ENCODE data around the gene TANGO2.

TANGO2 gene

DNA sequence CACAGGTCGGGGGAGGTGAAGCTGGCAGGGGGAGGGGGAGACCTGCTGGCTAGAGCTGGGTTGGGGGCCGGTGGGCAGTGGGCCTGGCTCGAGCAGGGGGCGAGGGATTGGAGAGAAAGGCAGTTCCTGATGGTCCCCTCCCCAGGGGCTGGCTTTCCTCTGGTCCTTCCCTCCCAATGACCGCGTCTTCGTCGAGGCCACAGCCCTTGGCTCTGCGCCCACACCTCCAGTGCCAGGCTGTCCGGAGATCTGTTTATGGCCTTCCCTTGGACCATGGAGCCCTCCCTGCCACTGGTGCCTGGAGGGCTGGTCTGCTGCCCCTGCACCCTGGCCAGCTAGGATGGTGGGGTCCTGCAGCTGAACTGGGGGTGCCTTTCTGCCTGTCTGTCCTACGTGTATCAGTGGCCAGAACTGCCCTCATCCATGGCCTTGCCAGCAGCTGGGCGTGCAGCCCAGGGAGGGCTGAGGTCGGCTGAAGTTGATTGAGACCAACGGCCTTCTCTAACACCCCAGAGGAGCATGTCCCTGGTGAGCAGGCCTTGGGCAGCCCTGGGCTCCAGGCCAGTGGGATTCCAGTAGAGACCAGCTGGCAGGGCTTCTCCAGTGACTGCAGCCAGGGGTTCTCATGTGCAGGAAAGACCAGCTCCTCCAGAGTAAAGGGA, 12.3 kb downstream of the TANGO2 start:
- intact Hi-C loops (cut with DNase I; ENCODE audit: low total_unique reads): no loop called here
- Histone ChIP-seq H3K4me3 (no peak overlapping the region), H3K27ac (peak overlapping the region; percentile 62 to 65), H3K27me3 (no peaks in the 10 kb centered on the region), H3K9me3 (no peaks in the 10 kb centered on the region), H3K36me3 (peaks cover 8 to 33% (median 26%) of the 10 kb centered on the region in 3 donors), H3K4me1 (peaks cover 0 to 39% (median 36%) of the 10 kb centered on the region in 4 donors)
- TF ChIP-seq, protein P1, sequence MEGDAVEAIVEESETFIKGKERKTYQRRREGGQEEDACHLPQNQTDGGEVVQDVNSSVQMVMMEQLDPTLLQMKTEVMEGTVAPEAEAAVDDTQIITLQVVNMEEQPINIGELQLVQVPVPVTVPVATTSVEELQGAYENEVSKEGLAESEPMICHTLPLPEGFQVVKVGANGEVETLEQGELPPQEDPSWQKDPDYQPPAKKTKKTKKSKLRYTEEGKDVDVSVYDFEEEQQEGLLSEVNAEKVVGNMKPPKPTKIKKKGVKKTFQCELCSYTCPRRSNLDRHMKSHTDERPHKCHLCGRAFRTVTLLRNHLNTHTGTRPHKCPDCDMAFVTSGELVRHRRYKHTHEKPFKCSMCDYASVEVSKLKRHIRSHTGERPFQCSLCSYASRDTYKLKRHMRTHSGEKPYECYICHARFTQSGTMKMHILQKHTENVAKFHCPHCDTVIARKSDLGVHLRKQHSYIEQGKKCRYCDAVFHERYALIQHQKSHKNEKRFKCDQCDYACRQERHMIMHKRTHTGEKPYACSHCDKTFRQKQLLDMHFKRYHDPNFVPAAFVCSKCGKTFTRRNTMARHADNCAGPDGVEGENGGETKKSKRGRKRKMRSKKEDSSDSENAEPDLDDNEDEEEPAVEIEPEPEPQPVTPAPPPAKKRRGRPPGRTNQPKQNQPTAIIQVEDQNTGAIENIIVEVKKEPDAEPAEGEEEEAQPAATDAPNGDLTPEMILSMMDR (IDR thresholded peaks at IDR 0.05): no peak
- DNase-seq: peak in 1 of 2 donors; percentile 86

DNA sequence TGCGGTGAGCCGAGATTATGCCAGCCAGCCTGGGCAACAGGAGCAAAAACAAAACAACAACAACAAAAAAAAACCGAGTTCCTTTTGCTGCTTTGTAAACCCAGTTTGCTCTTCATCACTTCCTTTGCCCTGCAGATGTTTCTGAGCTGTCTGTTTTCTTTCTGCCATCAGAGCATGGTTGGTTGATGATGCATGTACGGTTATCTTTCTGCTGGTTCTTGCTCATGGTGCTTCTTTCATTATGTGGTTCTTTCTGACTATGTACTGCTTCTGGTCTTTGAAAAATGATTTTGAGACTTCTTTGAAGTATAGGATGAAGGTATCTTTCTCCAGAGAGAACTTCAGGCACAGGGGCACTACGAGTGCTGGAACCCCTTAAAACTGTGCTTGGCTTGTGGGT, 13.2 kb downstream of the TANGO2 start:
- DNase-seq: no peak
- Histone ChIP-seq H3K9me3 (no peaks in the 10 kb centered on the region), H3K27ac (no peak overlapping the region), H3K27me3 (no peaks in the 10 kb centered on the region), H3K4me1 (peaks cover 0 to 34% (median 30%) of the 10 kb centered on the region in 4 donors), H3K4me3 (no peak overlapping the region), H3K36me3 (peaks cover 16 to 42% (median 34%) of the 10 kb centered on the region in 3 donors)
- TF ChIP-seq, protein P1 (IDR thresholded peaks at IDR 0.05): no peak
- intact Hi-C loops (cut with DNase I; ENCODE audit: low total_unique reads): no loop called here

DNA sequence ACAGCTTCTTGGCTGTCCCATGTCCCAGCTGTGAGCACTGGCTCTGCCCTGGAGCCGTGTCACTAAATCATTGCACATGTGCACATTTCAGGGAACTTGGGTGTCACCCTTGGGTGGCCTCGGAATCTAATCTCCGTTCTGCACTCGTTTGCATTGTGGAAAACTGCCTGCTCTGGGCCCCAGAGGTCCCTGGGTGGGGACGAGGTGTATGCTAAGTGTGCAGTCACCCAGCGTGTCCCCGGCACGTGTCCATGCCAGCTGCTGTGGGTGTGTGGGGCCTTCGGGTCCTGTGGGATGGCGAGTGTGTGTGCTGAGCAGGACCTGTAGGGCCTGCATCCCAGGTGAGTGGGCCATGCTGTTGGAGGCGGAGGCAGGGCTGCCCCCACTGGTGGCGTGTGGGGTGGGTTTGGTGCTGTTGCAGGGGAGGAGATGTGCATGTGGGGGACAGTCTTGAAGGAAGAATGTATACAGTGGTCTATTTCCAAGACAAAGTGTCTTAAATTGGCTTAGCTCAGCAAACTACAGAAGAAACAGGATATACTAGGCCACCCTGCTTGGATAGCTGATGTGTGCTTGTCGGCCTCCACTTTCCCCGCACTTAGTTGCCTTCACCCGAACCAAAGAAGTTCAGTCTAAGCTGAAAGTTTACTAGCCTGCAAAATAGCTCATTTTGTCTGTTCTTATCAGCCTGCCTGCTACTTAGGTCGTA, 14.6 kb downstream of the TANGO2 start:
- H3K4me1 ChIP-seq: peaks cover 0 to 27% (median 24%) of the 10 kb centered on the region in 4 donors
- no peak overlapping the region for H3K4me3 ChIP-seq
- no peak for DNase-seq
- no peak overlapping the region for H3K27ac ChIP-seq
- intact Hi-C loops (cut with DNase I; ENCODE audit: low total_unique reads): no loop called here
- no peaks in the 10 kb centered on the region for H3K27me3 ChIP-seq
- TF ChIP-seq, protein P1 (IDR thresholded peaks at IDR 0.05): no peak
- H3K36me3 ChIP-seq: peaks cover 16 to 56% (median 46%) of the 10 kb centered on the region in 3 donors
- no peaks in the 10 kb centered on the region for H3K9me3 ChIP-seq

DNA sequence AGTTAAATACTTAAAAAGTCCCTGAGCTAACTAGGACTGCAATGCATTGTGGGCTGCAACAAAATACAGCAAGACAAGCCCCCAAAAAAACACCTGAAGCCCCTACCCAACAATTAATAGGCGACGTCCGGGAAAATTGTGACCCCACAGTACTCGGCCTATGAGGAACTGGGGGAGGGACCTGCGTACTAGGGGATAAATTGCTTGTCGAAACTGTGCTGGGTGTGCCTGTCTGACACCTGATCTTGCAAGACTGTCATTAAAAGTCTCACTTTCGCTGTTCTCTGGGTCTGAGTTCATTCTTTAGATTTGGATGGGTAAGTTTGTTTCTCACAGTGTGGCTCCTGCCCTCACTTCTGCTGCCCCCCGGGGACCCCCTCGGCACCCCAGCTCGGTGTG, 15.2 kb downstream of the TANGO2 start:
- H3K27me3 ChIP-seq: no peaks in the 10 kb centered on the region
- H3K27ac ChIP-seq: no peak overlapping the region
- no peak overlapping the region for H3K4me3 ChIP-seq
- DNase-seq: no peak
- TF ChIP-seq, protein P1 (IDR thresholded peaks at IDR 0.05): no peak
- H3K36me3 ChIP-seq: peaks cover 18 to 62% (median 51%) of the 10 kb centered on the region in 3 donors
- intact Hi-C loops (cut with DNase I; ENCODE audit: low total_unique reads): no loop called here
- no peaks in the 10 kb centered on the region for H3K9me3 ChIP-seq
- peaks cover 0 to 27% (median 24%) of the 10 kb centered on the region in 4 donors for H3K4me1 ChIP-seq

DNA sequence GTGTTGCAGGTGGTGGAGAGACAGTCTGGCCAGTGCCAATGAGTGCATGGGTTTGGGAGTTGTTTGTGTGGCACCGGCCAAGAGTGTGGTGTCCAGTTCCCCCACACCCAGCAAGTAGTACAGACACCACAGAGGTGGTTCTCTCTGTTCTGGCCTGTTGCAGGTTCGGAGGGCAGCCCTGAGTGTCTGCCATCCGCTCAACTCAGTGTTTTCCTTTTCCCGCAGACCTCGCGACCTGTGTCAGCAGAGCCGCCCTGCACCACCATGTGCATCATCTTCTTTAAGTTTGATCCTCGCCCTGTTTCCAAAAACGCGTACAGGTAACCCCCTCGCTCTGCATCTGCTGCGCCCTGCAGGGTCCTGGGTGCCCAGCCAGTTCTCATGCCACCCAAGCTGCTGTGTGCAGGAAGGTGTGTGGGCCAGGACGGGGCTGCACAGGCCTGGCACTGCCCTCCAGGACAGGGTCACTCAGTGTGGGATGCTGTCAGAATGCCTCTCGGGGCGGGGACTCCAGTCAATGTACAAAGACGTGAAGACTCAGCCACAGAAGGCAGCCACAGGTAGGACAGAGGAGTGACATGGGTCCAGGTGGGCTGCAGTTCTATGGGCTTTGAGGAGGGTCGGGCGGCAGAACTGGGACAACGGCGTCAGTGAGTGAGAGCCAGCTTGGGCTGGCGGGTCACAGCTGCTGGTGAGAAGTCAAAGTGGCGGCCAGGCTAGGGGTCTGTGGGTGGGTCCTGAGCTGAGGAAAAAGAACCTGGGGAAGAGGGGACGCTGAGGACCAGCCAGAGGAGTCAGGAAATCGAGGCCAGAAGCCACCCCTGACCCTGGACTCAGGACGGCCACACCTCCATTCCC, 15.9 kb downstream of the TANGO2 start:
- TF ChIP-seq, protein P1 (IDR thresholded peaks at IDR 0.05): no peak
- H3K27ac ChIP-seq: no peak overlapping the region
- peaks cover 0 to 27% (median 24%) of the 10 kb centered on the region in 4 donors for H3K4me1 ChIP-seq
- H3K9me3 ChIP-seq: no peaks in the 10 kb centered on the region
- H3K4me3 ChIP-seq: no peak overlapping the region
- H3K36me3 ChIP-seq: peaks cover 23 to 59% (median 48%) of the 10 kb centered on the region in 3 donors
- no peak for DNase-seq
- intact Hi-C loops (cut with DNase I; ENCODE audit: low total_unique reads): no loop called here
- no peaks in the 10 kb centered on the region for H3K27me3 ChIP-seq
